ENCODE data around the gene CENATAC. TPM values are rescaled to one million over a fixed set of nuclear protein-coding genes. Genes with fewer than 3 reads are reported as not detected.

CENATAC gene, protein sequence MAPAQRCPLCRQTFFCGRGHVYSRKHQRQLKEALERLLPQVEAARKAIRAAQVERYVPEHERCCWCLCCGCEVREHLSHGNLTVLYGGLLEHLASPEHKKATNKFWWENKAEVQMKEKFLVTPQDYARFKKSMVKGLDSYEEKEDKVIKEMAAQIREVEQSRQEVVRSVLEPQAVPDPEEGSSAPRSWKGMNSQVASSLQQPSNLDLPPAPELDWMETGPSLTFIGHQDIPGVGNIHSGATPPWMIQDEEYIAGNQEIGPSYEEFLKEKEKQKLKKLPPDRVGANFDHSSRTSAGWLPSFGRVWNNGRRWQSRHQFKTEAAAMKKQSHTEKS
- total RNA-seq (10 to 100 TPM; 12.0 to 33.6 TPM), polyA plus RNA-seq (10 to 100 TPM in 1 of 2 donors, 1 to 10 TPM in 1; 6.0 to 14.5 TPM)

DNA sequence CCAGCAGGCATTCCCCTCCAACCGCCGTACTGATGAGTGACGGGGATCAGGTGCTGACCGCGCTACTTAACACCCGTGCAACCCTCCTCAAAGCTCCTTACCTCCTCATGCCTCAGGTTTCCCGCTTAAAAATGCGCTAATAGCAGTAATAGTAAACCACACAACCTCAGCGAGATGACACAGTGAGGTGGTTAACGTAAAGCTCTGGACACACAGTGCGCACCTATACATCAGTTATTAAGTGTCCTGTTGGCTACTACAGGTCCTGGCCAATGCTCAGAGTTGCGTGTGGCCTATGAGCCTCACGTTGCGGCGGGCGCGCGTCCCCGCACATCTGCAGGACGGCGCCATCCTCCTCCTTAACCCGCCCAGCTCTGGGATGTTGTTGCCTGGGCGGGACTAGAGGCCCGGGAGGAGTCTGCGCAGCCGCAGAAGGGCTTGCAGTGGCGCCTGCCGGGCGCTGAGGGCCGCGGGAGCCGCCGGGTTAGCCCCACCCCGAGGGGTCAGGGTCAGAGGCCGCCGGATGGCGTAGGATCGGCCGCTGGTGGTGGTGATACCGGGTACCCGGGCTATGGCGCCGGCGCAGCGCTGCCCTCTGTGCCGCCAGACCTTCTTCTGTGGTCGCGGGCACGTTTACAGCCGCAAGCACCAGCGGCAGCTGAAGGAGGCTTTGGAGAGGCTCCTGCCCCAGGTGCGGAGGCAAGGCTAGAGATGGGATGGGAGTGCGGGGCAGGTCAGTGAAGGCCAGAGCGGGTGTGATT lies at the start of gene CENATAC:
TSS of gene CENATAC (plus strand) at position 512 of the 761 bp plus-strand sequence. CDS start at position 572, 60 bp downstream.
- Histone ChIP-seq H3K36me3 (ENCODE audit: control insufficient read depth in 4 of 4, insufficient read depth in 3 of 4, low read depth in 1 of 4, low read length in 3 of 4) (peaks cover 0 to 11% (median 8%) of the 10 kb centered on the region in 4 donors), H3K4me1 (ENCODE audit: control insufficient read depth in 4 of 4, insufficient read depth in 4 of 4, low read length in 3 of 4) (peaks cover 1 to 21% (median 20%) of the 10 kb centered on the region in 4 donors), H3K4me3 (ENCODE audit: low read depth in 1 of 3, low read length in 3 of 3) (peak within 1 kb of the TSS; percentile 91 to 95 (median 93)), H3K9me3 (ENCODE audit: control insufficient read depth in 4 of 4, low read length in 3 of 4) (no peaks in the 10 kb centered on the region), H3K27me3 (ENCODE audit: control insufficient read depth in 4 of 4, insufficient read depth in 4 of 4, low read length in 3 of 4) (no peaks in the 10 kb centered on the region), H3K27ac (ENCODE audit: low read depth in 1 of 2, low read length in 2 of 2) (peak within 1 kb of the TSS; percentile 46 to 48), H3K9ac (ENCODE audit: low read depth in 1 of 2, low read length in 2 of 2) (peak within 1 kb of the TSS; percentile 75 to 77)
- TF ChIP-seq SP1 (IDR thresholded peaks at IDR 0.05) (peak; percentile 33), FOXA1 (IDR thresholded peaks at IDR 0.05) (no peak), RXRA (IDR thresholded peaks at IDR 0.05) (peak; percentile 20 to 30), HNF4G (IDR thresholded peaks at IDR 0.05) (no peak), EGR1 (IDR thresholded peaks at IDR 0.05; ENCODE audit: low read depth in 2 of 2) (no peak), HNF4A (conservative IDR thresholded peaks at IDR 0.05) (peak in 1 of 2 donors; percentile 5), TAF1 (conservative IDR thresholded peaks at IDR 0.05) (no peak), RAD21 (IDR thresholded peaks at IDR 0.05) (peak; percentile 44 to 56), GABPA (IDR thresholded peaks at IDR 0.05 in 1 of 2, conservative IDR thresholded peaks at IDR 0.05 in 1 of 2) (peak in 1 of 2 donors; percentile 81), YY1 (IDR thresholded peaks at IDR 0.05) (peak; percentile 92), FOXA2 (IDR thresholded peaks at IDR 0.05) (no peak), NR2F2 (IDR thresholded peaks at IDR 0.05) (peak; percentile 95), JUND (IDR thresholded peaks at IDR 0.05) (no peak)
- TF ChIP-seq, protein P1, sequence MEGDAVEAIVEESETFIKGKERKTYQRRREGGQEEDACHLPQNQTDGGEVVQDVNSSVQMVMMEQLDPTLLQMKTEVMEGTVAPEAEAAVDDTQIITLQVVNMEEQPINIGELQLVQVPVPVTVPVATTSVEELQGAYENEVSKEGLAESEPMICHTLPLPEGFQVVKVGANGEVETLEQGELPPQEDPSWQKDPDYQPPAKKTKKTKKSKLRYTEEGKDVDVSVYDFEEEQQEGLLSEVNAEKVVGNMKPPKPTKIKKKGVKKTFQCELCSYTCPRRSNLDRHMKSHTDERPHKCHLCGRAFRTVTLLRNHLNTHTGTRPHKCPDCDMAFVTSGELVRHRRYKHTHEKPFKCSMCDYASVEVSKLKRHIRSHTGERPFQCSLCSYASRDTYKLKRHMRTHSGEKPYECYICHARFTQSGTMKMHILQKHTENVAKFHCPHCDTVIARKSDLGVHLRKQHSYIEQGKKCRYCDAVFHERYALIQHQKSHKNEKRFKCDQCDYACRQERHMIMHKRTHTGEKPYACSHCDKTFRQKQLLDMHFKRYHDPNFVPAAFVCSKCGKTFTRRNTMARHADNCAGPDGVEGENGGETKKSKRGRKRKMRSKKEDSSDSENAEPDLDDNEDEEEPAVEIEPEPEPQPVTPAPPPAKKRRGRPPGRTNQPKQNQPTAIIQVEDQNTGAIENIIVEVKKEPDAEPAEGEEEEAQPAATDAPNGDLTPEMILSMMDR (IDR thresholded peaks at IDR 0.05; ENCODE audit: low read depth, low read length, missing input control) = peak; percentile 18
- TF ChIP-seq, protein P2, sequence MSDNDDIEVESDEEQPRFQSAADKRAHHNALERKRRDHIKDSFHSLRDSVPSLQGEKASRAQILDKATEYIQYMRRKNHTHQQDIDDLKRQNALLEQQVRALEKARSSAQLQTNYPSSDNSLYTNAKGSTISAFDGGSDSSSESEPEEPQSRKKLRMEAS (IDR thresholded peaks at IDR 0.05) = no peak
- TF ChIP-seq, protein P3, sequence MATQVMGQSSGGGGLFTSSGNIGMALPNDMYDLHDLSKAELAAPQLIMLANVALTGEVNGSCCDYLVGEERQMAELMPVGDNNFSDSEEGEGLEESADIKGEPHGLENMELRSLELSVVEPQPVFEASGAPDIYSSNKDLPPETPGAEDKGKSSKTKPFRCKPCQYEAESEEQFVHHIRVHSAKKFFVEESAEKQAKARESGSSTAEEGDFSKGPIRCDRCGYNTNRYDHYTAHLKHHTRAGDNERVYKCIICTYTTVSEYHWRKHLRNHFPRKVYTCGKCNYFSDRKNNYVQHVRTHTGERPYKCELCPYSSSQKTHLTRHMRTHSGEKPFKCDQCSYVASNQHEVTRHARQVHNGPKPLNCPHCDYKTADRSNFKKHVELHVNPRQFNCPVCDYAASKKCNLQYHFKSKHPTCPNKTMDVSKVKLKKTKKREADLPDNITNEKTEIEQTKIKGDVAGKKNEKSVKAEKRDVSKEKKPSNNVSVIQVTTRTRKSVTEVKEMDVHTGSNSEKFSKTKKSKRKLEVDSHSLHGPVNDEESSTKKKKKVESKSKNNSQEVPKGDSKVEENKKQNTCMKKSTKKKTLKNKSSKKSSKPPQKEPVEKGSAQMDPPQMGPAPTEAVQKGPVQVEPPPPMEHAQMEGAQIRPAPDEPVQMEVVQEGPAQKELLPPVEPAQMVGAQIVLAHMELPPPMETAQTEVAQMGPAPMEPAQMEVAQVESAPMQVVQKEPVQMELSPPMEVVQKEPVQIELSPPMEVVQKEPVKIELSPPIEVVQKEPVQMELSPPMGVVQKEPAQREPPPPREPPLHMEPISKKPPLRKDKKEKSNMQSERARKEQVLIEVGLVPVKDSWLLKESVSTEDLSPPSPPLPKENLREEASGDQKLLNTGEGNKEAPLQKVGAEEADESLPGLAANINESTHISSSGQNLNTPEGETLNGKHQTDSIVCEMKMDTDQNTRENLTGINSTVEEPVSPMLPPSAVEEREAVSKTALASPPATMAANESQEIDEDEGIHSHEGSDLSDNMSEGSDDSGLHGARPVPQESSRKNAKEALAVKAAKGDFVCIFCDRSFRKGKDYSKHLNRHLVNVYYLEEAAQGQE (IDR thresholded peaks at IDR 0.05) = no peak
- TF ChIP-seq, protein P4, sequence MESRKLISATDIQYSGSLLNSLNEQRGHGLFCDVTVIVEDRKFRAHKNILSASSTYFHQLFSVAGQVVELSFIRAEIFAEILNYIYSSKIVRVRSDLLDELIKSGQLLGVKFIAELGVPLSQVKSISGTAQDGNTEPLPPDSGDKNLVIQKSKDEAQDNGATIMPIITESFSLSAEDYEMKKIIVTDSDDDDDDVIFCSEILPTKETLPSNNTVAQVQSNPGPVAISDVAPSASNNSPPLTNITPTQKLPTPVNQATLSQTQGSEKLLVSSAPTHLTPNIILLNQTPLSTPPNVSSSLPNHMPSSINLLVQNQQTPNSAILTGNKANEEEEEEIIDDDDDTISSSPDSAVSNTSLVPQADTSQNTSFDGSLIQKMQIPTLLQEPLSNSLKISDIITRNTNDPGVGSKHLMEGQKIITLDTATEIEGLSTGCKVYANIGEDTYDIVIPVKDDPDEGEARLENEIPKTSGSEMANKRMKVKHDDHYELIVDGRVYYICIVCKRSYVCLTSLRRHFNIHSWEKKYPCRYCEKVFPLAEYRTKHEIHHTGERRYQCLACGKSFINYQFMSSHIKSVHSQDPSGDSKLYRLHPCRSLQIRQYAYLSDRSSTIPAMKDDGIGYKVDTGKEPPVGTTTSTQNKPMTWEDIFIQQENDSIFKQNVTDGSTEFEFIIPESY (IDR thresholded peaks at IDR 0.05) = no peak
- TF ChIP-seq, protein P5, sequence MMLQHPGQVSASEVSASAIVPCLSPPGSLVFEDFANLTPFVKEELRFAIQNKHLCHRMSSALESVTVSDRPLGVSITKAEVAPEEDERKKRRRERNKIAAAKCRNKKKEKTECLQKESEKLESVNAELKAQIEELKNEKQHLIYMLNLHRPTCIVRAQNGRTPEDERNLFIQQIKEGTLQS (IDR thresholded peaks at IDR 0.05) = no peak
- DNase-seq (ENCODE audit: low spot score) = peak; percentile 96
- under 1% methylated on average over 54 of the region's 54 CpGs for WGBS

Measured in liver (tissue), 9 donors.